IMR-90 (cell line): ENCODE measurements around the gene RAB41. TPM values are rescaled to one million over a fixed set of nuclear protein-coding genes. Genes with fewer than 3 reads are reported as not detected.

Experiments used
- ATAC-seq: fragments of 200-7000 bp; cut with Tn5 transposase; 2 replicates; pipeline ENCODE4 v1.9.1; 2020; ENCODE audit warnings: low read depth, mild to moderate bottlenecking, moderate library complexity
- BruUV-seq: library from RNA; stranded (reverse); fragments of 400-500 nt; replicated peaks from 2 replicates; lab custom pipeline; 2021; lab: Mats Ljungman, UMichigan
- CTCF ChIA-PET: fragments of 300-600 bp; formaldehyde crosslinking; extraction: SDS; loops from one replicate; lab custom pipeline; 2021; ENCODE audit warnings: antibody characterized with exemption; lab: Yijun Ruan, JAX
- POLR2A ChIA-PET: fragments of 300-600 bp; sonication (Branson Sonifier 250); formaldehyde crosslinking; loops from one replicate; lab custom pipeline; 2022; ENCODE audit warnings: antibody characterized with exemption; ENCODE audit not compliant: unreplicated experiment; lab: Charles Lee
- DNase-seq: peaks from one replicate; pipeline ENCODE4 v3.0.0; 2013
- H2AFZ ChIP-seq: replicated peaks from 2 replicates; pipeline ENCODE3; 2013; ENCODE audit warnings: low read length, mild to moderate bottlenecking; ENCODE audit not compliant: poor library complexity
- H2AK5ac ChIP-seq: 2 replicates; pipeline ENCODE4 v1.6.1; 2013; ENCODE audit warnings: low read depth, low read length, inconsistent platforms
- H2AK9ac ChIP-seq: replicated peaks from 2 replicates; pipeline ENCODE3; 2013; ENCODE audit warnings: mild to moderate bottlenecking, low read depth, low read length, moderate library complexity; ENCODE audit not compliant: poor library complexity
- H2BK120ac ChIP-seq: 2 replicates; pipeline ENCODE4 v1.6.1; 2013; ENCODE audit warnings: low read depth, low read length, inconsistent platforms
- H2BK15ac ChIP-seq: 3 replicates; pipeline ENCODE4 v1.6.1; 2013; ENCODE audit warnings: low read depth, low read length, inconsistent platforms
- H2BK20ac ChIP-seq: 2 replicates; pipeline ENCODE4 v1.6.1; 2013; ENCODE audit warnings: low read depth, mild to moderate bottlenecking, inconsistent platforms, low read length, moderate library complexity
- H2BK5ac ChIP-seq: 2 replicates; pipeline ENCODE4 v1.6.1; 2013; ENCODE audit warnings: mild to moderate bottlenecking, low read depth, low read length, inconsistent platforms; ENCODE audit not compliant: poor library complexity, severe bottlenecking
- H3K14ac ChIP-seq: replicated peaks from 2 replicates; pipeline ENCODE4 v1.6.1; 2013; ENCODE audit warnings: low read depth, low read length, inconsistent platforms
- H3K18ac ChIP-seq: 2 replicates; pipeline ENCODE4 v1.6.1; 2013; ENCODE audit warnings: low read depth, low read length, control low read depth
- H3K23ac ChIP-seq: 2 replicates; pipeline ENCODE4 v1.6.1; 2013; ENCODE audit warnings: low read depth, low read length, inconsistent platforms
- H3K27ac ChIP-seq: 2 replicates; pipeline ENCODE4 v1.5.1; 2013; ENCODE audit warnings: mild to moderate bottlenecking, control low read depth, low read length; ENCODE audit not compliant: insufficient read depth
- H3K27me3 ChIP-seq: 2 replicates; pipeline ENCODE4 v1.6.1; 2013; ENCODE audit warnings: low read length; ENCODE audit not compliant: control insufficient read depth, insufficient read depth
- H3K36me3 ChIP-seq: 2 replicates; pipeline ENCODE4 v1.6.1; 2013; ENCODE audit warnings: low read length, mixed read lengths; ENCODE audit not compliant: control insufficient read depth, insufficient read depth
- H3K4ac ChIP-seq: 2 replicates; pipeline ENCODE4 v1.6.1; 2013; ENCODE audit warnings: low read depth, low read length, inconsistent platforms
- H3K4me1 ChIP-seq: 2 replicates; pipeline ENCODE4 v1.6.1; 2013; ENCODE audit warnings: low read length, mixed read lengths; ENCODE audit not compliant: control insufficient read depth, insufficient read depth
- H3K4me2 ChIP-seq: 2 replicates; pipeline ENCODE4 v1.6.1; 2013; ENCODE audit warnings: low read depth, mild to moderate bottlenecking, control low read depth, low read length, moderate library complexity
- H3K4me3 ChIP-seq: 2 replicates; pipeline ENCODE4 v1.5.1; 2013; ENCODE audit warnings: low read depth, mild to moderate bottlenecking, control low read depth, low read length, moderate library complexity; ENCODE audit not compliant: insufficient read depth
- H3K56ac ChIP-seq: 2 replicates; pipeline ENCODE4 v1.6.1; 2013; ENCODE audit warnings: low read length, inconsistent platforms; ENCODE audit not compliant: insufficient read depth; ENCODE audit errors: extremely low read depth
- H3K79me1 ChIP-seq, 2 experiments: 2 replicates each; pipeline ENCODE4 v1.6.1; 2013; ENCODE audit warnings: low read length in 2 of 2, inconsistent platforms in 1 of 2, low read depth in 1 of 2
- H3K9ac ChIP-seq: 2 replicates; pipeline ENCODE4 v1.6.1; 2013; ENCODE audit warnings: low read depth, low read length, control low read depth
- H3K9me1 ChIP-seq: 2 replicates; pipeline ENCODE4 v1.6.1; 2013; ENCODE audit warnings: low read length, inconsistent platforms; ENCODE audit not compliant: insufficient read depth
- H3K9me3 ChIP-seq: 2 replicates; pipeline ENCODE4 v1.6.1; 2013; ENCODE audit warnings: low read length; ENCODE audit not compliant: control insufficient read depth, insufficient read depth
- H4K20me1 ChIP-seq: 2 replicates; pipeline ENCODE4 v1.6.1; 2013; ENCODE audit warnings: low read length, inconsistent platforms; ENCODE audit not compliant: insufficient read depth
- H4K5ac ChIP-seq: 2 replicates; pipeline ENCODE4 v1.6.1; 2013; ENCODE audit warnings: mild to moderate bottlenecking, low read depth, low read length, control low read depth
- H4K8ac ChIP-seq, 2 experiments: 2 replicates each; pipeline ENCODE4 v1.6.1; 2013; ENCODE audit warnings: low read depth in 2 of 2, low read length in 2 of 2, control low read depth in 1 of 2, inconsistent platforms in 1 of 2
- H4K91ac ChIP-seq: 2 replicates; pipeline ENCODE4 v1.6.1; 2013; ENCODE audit warnings: low read depth, low read length, inconsistent platforms; ENCODE audit not compliant: insufficient read depth
- ELK1 ChIP-seq: fragments of 150-350 bp; IDR thresholded peaks from 2 replicates; pipeline ENCODE4 v1.6.1; 2016; ENCODE audit warnings: low read depth, mild to moderate bottlenecking, low read length, moderate library complexity, borderline replicate concordance
- WGBS, 2 experiments: methylation state at CpG; one replicate each; pipeline versions ENCODE4 v1.1.5 to v1.1.7; 2013; ENCODE audit warnings: missing lambda C conversion rate in 2 of 2; ENCODE audit not compliant: insufficient read length in 1 of 2; ENCODE audit errors: extremely low coverage in 2 of 2; 5-methylcytosine and 5-hydroxymethylcytosine counted together
- dilution Hi-C: fragments of 300-500 bp; cut with HindIII; formaldehyde crosslinking; loops from one replicate; pipeline ENCODE4 v1.14.3; 2018; ENCODE audit warnings: low sequenced_read_pairs; ENCODE audit not compliant: unreplicated experiment
- in situ Hi-C: fragments of 300-500 bp; cut with MboI; formaldehyde crosslinking; loops from 3 replicates; pipeline ENCODE4 v1.14.3; 2019; ENCODE audit warnings: low sequenced_read_pairs, inconsistent platforms, mixed read lengths
- intact Hi-C: fragments of 100-400 bp; cut with micrococcal nuclease; formaldehyde crosslinking; loops from 2 replicates; pipeline ENCODE4 v1.10.0; 2022
- microRNA-seq, 2 experiments: library from miRNA; stranded (forward) in 1 of 2; unstranded in 1 of 2; fragments of 10-50 nt in 1 of 2; fragments of <30 nt in 1 of 2; gene quantifications in 1 of 2; microRNA quantifications in 1 of 2; one replicate each; pipeline versions ENCODE3 to v1.1.0; 2013 to 2020; ENCODE audit not compliant: insufficient read depth in 1 of 2, insufficient read length in 1 of 2, unreplicated experiment in 1 of 2
- polyA plus RNA-seq, 3 experiments: library from polyadenylated mRNA; depleted of rRNA; stranded (reverse); fragments of >200 nt; gene quantifications; 2 replicates each; pipeline ENCODE4 v1.2.3, GENCODE V29; 2012; ENCODE audit warnings: low replicate concordance in 1 of 3
- small RNA-seq, 5 experiments: library from RNA; depleted of rRNA; stranded (forward); fragments of <200 nt; gene quantifications; one replicate each; pipeline ENCODE3, GENCODE V24; 2012
- total RNA-seq: library from RNA; depleted of rRNA; stranded (reverse); fragments of >200 nt; gene quantifications from 2 replicates; pipeline ENCODE4 v1.2.3, GENCODE V29; 2012; rRNA removed

RAB41 gene
- total and polyA plus RNA-seq, 2 of the 4 experiments (the other 2 are of a cell fraction) = not detected

- ChIA-PET CTCF (no interaction called here), POLR2A (no interaction called here)
- TF ChIP-seq ELK1 = no peak
- Histone ChIP-seq H4K8ac (no peak overlapping the region), H4K91ac (no peak overlapping the region), H3K4me3 (no peak overlapping the region), H3K4me2 (no peak overlapping the region), H4K20me1 (no peaks in the 10 kb centered on the region), H2AK9ac (no peak overlapping the region), H3K14ac (no peak overlapping the region), H3K4me1 (no peaks in the 10 kb centered on the region), H2BK20ac (no peak overlapping the region), H2BK15ac (no peak overlapping the region), H2AFZ (no peak overlapping the region), H2BK120ac (no peak overlapping the region), H2BK5ac (no peak overlapping the region), H2AK5ac (no peak overlapping the region), H3K9ac (no peak overlapping the region), H3K56ac (no peak overlapping the region), H3K27me3 (no peaks in the 10 kb centered on the region), H3K36me3 (no peaks in the 10 kb centered on the region), H3K4ac (no peak overlapping the region), H3K79me1 (no peaks in the 10 kb centered on the region; a peak in 1 of 4 replicates), H3K9me3 (no peaks in the 10 kb centered on the region), H3K27ac (no peak overlapping the region), H4K5ac (no peak overlapping the region), H3K23ac (no peak overlapping the region), H3K18ac (no peak overlapping the region), H3K9me1 (no peaks in the 10 kb centered on the region)
- DNase-seq (no peak), ATAC-seq (no peak)
- dilution Hi-C loops = no loop called here
- intact Hi-C loops = no loop called here
- in situ Hi-C loops = no loop called here
- no TSS peak for BruUV-seq
- no CpG with 5 or more reads among the region's 1 CpG for WGBS, 2 experiments
These were observed 50.6 kb downstream of the RAB41 start for GRCh38 chrX:70332600-70332999.

Small RNA genes lying within 50 kb of the gene (microRNA-seq; reads per million reads assigned to microRNA genes)
- gene RNA5SP507 (ENCODE audit: insufficient read depth, insufficient read length) = not detected

Small RNA genes lying within 50 kb of the gene (small RNA-seq; reads per million reads assigned to genes)
- 0 to 0.31 (median 0) reads per million in 5 experiments for gene RNA5SP507

Other genes with a start within 250 kb of the RAB41 start
- under 0.01 TPM in 1 of 2 replicates, not detected in the other for gene AWAT2, start 232.2 kb upstream of the RAB41 start, total RNA-seq
- not detected in 2 replicates for gene AWAT2, start 232.2 kb upstream of the RAB41 start, polyA plus RNA-seq (2012; rRNA removed)
- gene OTUD6A, start 219.7 kb upstream of the RAB41 start, total RNA-seq = not detected in 2 replicates
- gene OTUD6A, start 219.7 kb upstream of the RAB41 start, polyA plus RNA-seq (2012; rRNA removed) = not detected in 2 replicates
- 75.3 and 87.1 TPM in 2 replicates for gene IGBP1, start 148.7 kb upstream of the RAB41 start, total RNA-seq
- 48.2 and 51.8 TPM in 2 replicates for gene IGBP1, start 148.7 kb upstream of the RAB41 start, polyA plus RNA-seq (2012; rRNA removed)
- not detected in 2 replicates for gene DGAT2L6, start 104.7 kb upstream of the RAB41 start, total RNA-seq
- not detected in 2 replicates for gene DGAT2L6, start 104.7 kb upstream of the RAB41 start, polyA plus RNA-seq (2012; rRNA removed)
- not detected in 2 replicates for gene AWAT1, start 47.5 kb upstream of the RAB41 start, total RNA-seq
- gene AWAT1, start 47.5 kb upstream of the RAB41 start, polyA plus RNA-seq (2012; rRNA removed) = not detected in 2 replicates
- not detected in 2 replicates for gene P2RY4, start 22.0 kb upstream of the RAB41 start, total RNA-seq
- 0.14 and 0.20 TPM in 2 replicates for gene P2RY4, start 22.0 kb upstream of the RAB41 start, polyA plus RNA-seq (2012; rRNA removed)
- not detected in 2 replicates for gene ARR3, start 13.8 kb upstream of the RAB41 start, total RNA-seq
- gene ARR3, start 13.8 kb upstream of the RAB41 start, polyA plus RNA-seq (2012; rRNA removed) = not detected in 2 replicates
- 66.4 and 84.1 TPM in 2 replicates for gene PDZD11, start 7.8 kb downstream of the RAB41 start, total RNA-seq
- 100 and 105 TPM in 2 replicates for gene PDZD11, start 7.8 kb downstream of the RAB41 start, polyA plus RNA-seq (2012; rRNA removed)
- 19.0 and 24.4 TPM in 2 replicates for gene KIF4A, start 7.9 kb downstream of the RAB41 start, total RNA-seq
- 9.4 and 10.0 TPM in 2 replicates for gene KIF4A, start 7.9 kb downstream of the RAB41 start, polyA plus RNA-seq (2012; rRNA removed)
- gene GDPD2, start 141.1 kb downstream of the RAB41 start, total RNA-seq = not detected in 2 replicates
- not detected in 2 replicates for gene GDPD2, start 141.1 kb downstream of the RAB41 start, polyA plus RNA-seq (2012; rRNA removed)
- gene DLG3, start 162.7 kb downstream of the RAB41 start, total RNA-seq = 18.9 and 27.1 TPM in 2 replicates
- 11.0 and 14.2 TPM in 2 replicates for gene DLG3, start 162.7 kb downstream of the RAB41 start, polyA plus RNA-seq (2012; rRNA removed)